Immature natural killer cell (primary cell): ENCODE measurements around the gene CHCHD1. TPM values are rescaled to one million over a fixed set of nuclear protein-coding genes. Genes with fewer than 3 reads are reported as not detected.
A peak's percentile ranks its signal among the peaks of the same experiment; 100 is the strongest.

Experiments
- DNase-seq, 3 donors: peaks; one replicate each; pipeline ENCODE4 v3.0.0; 2022; ENCODE audit warnings: mixed read lengths in 1 of 3
- H3K27ac Mint-ChIP-seq, 6 donors: one replicate each; pipeline ENCODE4 v1.8.0; 2020; ENCODE audit warnings: mixed read lengths in 6 of 6, mild to moderate bottlenecking in 5 of 6, inconsistent platforms in 4 of 6, moderate library complexity in 3 of 6
- H3K27me3 Mint-ChIP-seq, 3 donors: one replicate each; pipeline ENCODE4 v1.8.0; 2020 to 2021; ENCODE audit warnings: low read depth in 3 of 3, mild to moderate bottlenecking in 3 of 3, mixed read lengths in 3 of 3, moderate library complexity in 3 of 3, inconsistent platforms in 1 of 3
- H3K36me3 Mint-ChIP-seq, 3 donors: one replicate each; pipeline ENCODE4 v1.8.0; 2020; ENCODE audit warnings: mixed read lengths in 3 of 3, inconsistent platforms in 2 of 3, mild to moderate bottlenecking in 2 of 3
- H3K4me1 Mint-ChIP-seq, 2 donors: one replicate each; pipeline ENCODE4 v1.8.0; 2020; ENCODE audit warnings: inconsistent platforms in 2 of 2, mild to moderate bottlenecking in 2 of 2, mixed read lengths in 2 of 2, moderate library complexity in 1 of 2
- H3K4me3 Mint-ChIP-seq, 5 donors: one replicate each; pipeline ENCODE4 v1.8.0; 2020; ENCODE audit warnings: mild to moderate bottlenecking in 5 of 5, mixed read lengths in 5 of 5, inconsistent platforms in 3 of 5, moderate library complexity in 3 of 5
- H3K9me3 Mint-ChIP-seq, 6 donors: one replicate each; pipeline ENCODE4 v1.8.0; 2020; ENCODE audit warnings: mild to moderate bottlenecking in 6 of 6, mixed read lengths in 6 of 6, inconsistent platforms in 4 of 6, moderate library complexity in 3 of 6
- polyA plus RNA-seq, 3 donors: library from polyadenylated mRNA; unstranded; fragments of 300-500 nt; fragmentation: Illumina TruSeq; gene quantifications; one replicate each; pipeline ENCODE4 v1.2.3, GENCODE V29; 2021

CHCHD1 gene
- polyA plus RNA-seq, 3 donors from 2014 or later, result 24.8 to 46.9 (median 42.7) TPM

DNA sequence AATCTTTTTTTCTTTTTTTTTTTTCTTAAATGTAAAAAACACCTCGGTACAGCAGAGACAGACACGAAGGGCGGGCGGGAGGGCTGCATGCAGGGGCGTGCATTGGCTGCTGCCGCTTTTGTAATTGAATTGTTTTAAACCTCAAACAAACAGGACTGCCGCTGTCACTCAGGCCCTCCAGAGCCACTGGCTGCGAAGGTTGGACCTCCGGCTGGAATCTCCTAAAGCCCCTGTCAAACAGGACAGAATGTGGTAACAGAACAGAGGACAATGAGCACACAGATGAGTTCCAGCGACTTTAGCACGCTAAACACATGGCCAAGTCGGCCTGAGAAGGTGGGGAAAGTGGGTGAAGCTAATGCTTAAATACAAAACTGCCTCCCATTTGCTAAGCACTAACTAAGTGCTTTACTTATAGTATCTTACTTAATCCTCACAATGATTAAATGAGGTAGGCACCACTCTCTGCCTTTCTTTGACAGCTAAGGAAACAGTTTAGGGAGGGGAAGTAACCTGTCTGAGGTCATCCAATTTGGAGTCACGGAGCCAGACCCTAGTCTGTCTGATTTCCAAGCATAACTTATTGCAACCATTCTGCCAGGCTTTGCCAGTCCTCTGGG, 32.5 kb downstream of the CHCHD1 start:
- H3K27me3 Mint-ChIP-seq, result peaks cover 9 to 23% (median 11%) of the 10 kb centered on the region in 3 donors
- H3K4me3 Mint-ChIP-seq, result no peak overlapping the region
- peaks cover 16 to 26% of the 10 kb centered on the region in 2 donors for H3K4me1 Mint-ChIP-seq
- H3K36me3 Mint-ChIP-seq, result peaks cover under 1 to 17% (median 8%) of the 10 kb centered on the region in 3 donors
- no peak for DNase-seq
- H3K27ac Mint-ChIP-seq, result no peak overlapping the region
- no peaks in the 10 kb centered on the region for H3K9me3 Mint-ChIP-seq

DNA sequence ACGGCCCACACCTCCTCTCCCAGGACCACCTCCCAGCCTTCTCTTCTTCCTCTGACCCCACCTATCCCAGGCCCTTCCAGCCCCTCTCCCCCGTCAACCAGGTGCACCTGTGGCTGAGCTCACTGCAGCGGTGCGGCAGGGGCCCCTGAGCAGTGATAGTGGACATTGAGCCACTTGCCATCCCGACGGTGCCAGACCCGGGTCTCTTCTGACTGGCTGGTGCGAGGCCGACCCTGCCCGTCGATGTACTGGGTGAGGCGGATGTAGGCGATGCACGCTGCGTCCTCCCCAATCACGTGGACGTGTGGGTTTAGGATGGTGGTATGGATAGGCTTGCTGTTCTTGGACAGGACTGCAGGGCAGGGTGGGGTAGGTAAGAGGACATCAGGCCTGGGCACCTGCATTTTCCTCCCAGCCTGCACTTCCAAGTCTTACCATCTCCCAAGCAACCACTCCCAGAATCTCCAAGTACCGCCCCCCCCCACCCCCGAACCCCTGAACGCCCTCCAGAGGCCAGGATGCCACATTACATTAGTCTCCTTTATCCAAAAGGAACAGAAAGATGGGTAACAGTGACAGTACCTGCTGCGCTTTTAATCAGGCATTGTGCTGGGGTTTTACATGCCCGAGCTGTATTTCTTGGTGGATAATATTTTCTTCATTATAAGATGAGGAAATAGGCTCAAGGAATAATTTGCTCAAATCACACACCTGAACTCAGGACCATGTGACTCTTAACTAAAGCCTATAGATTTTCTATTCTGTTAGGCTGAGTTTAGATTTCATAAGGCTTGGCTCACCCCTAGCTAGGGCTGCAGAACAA, 33.3 kb downstream of the CHCHD1 start:
- H3K27ac Mint-ChIP-seq, result peak overlapping the region in 1 of 6 donors; percentile 16

DNA sequence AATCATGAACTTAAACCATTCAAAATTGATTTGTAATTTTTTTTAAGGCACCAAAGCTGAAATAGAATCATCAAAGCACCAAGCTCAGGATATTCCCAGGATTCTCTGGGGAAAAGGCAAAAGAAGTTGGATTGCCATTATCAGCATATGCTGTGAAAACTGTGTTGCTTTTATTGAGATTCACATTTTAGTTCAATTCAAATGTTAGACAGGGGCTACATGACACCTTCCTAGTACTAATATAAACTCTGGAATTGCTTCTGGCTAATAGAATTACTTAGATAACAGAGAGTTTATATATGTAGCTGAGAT, 33.8 kb downstream of the CHCHD1 start:
- Mint-ChIP-seq H3K36me3 (peaks cover 0 to 17% (median 8%) of the 10 kb centered on the region in 3 donors), H3K27ac (no peak overlapping the region)

More for the DNA sequence above, 33.3 kb downstream of the CHCHD1 start:
- H3K9me3 Mint-ChIP-seq, result no peaks in the 10 kb centered on the region
- no peak overlapping the region for H3K4me3 Mint-ChIP-seq
- peaks cover 12 to 19% of the 10 kb centered on the region in 2 donors for H3K4me1 Mint-ChIP-seq
- DNase-seq, result no peak
- peaks cover 0 to 17% (median 8%) of the 10 kb centered on the region in 3 donors for H3K36me3 Mint-ChIP-seq
- H3K27me3 Mint-ChIP-seq, result peaks cover 9 to 23% (median 11%) of the 10 kb centered on the region in 3 donors

GRCh38 chr10:73816917-73817729, 35.3 kb downstream of the CHCHD1 start:
- no peak overlapping the region for H3K4me3 Mint-ChIP-seq
- peak overlapping the region in 3 of 6 donors; percentile 30 to 80 (median 43) for H3K27ac Mint-ChIP-seq

More for the DNA sequence above, 33.8 kb downstream of the CHCHD1 start:
- H3K27me3 Mint-ChIP-seq, result peaks cover 6 to 19% (median 9%) of the 10 kb centered on the region in 3 donors
- no peaks in the 10 kb centered on the region for H3K9me3 Mint-ChIP-seq
- no peak for DNase-seq
- peaks cover 8 to 13% of the 10 kb centered on the region in 2 donors for H3K4me1 Mint-ChIP-seq
- H3K4me3 Mint-ChIP-seq, result no peak overlapping the region

DNA sequence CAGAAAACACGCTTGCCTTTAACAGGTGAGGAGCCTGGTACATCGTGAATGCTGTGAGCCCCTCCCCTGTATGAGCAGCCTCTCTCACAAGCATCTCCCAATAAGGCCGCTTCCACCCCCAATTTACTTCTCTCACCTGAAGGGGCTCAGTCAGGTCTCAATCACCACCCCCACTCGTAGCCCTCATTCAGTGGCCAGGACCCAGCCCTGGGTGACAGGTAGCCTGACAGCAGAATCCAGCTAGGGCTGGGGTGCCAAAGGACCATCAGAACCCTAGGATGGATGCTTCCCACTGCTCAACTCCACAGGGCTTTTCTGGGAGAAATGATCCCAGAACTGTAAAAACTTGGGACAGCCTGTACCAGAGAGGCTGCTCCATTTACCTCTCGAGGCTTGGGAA, 36.0 kb downstream of the CHCHD1 start:
- H3K4me1 Mint-ChIP-seq, result peaks cover 6 to 7% of the 10 kb centered on the region in 2 donors
- H3K4me3 Mint-ChIP-seq, result no peak overlapping the region
- no peak for DNase-seq
- peak overlapping the region in 1 of 6 donors; percentile 30 for H3K27ac Mint-ChIP-seq
- H3K36me3 Mint-ChIP-seq, result peaks cover 0 to 27% (median 11%) of the 10 kb centered on the region in 3 donors
- no peaks in the 10 kb centered on the region for H3K9me3 Mint-ChIP-seq
- peaks cover 3 to 8% (median 6%) of the 10 kb centered on the region in 3 donors for H3K27me3 Mint-ChIP-seq

More at GRCh38 chr10:73816917-73817729, 35.3 kb downstream of the CHCHD1 start:
- Mint-ChIP-seq H3K36me3 (peaks cover 0 to 23% (median 8%) of the 10 kb centered on the region in 3 donors), H3K27me3 (peaks cover 5 to 15% (median 6%) of the 10 kb centered on the region in 3 donors), H3K4me1 (peaks cover 7 to 12% of the 10 kb centered on the region in 2 donors), H3K9me3 (no peaks in the 10 kb centered on the region)
- DNase-seq, result no peak

GRCh38 chr10:73818402-73818801, 36.6 kb downstream of the CHCHD1 start:
- no peak for DNase-seq
- H3K27ac Mint-ChIP-seq, result peak overlapping the region in 1 of 6 donors; percentile 23
- H3K4me1 Mint-ChIP-seq, result peaks cover 6 to 7% of the 10 kb centered on the region in 2 donors
- H3K27me3 Mint-ChIP-seq, result peaks cover 3 to 6% (median 4%) of the 10 kb centered on the region in 3 donors
- H3K36me3 Mint-ChIP-seq, result peaks cover 0 to 27% (median 11%) of the 10 kb centered on the region in 3 donors
- no peak overlapping the region for H3K4me3 Mint-ChIP-seq
- no peaks in the 10 kb centered on the region for H3K9me3 Mint-ChIP-seq

DNA sequence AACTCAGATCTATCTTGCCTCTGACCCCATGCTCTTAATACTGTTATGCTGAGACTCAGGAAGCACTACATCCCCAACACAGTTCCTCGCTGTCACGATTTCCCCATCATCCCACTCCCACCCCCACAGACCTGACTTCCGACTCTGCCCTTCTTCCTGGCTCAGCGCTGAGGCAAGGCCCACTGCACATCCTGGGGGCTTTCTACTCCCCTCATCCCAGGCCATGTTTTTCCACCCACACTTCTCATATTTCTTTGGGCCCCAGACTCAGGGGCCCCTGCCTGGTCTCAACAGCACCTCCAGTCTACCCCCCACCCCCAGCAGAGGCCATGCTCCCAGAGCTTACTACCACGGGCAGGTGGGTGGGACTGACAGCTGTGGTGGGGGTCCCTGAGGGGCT, 37.2 kb downstream of the CHCHD1 start:
- Mint-ChIP-seq H3K27ac (peak overlapping the region in 2 of 6 donors; percentile 49), H3K4me1 (peaks cover 6 to 7% of the 10 kb centered on the region in 2 donors), H3K4me3 (no peak overlapping the region), H3K9me3 (no peaks in the 10 kb centered on the region), H3K36me3 (peaks cover 0 to 27% (median 11%) of the 10 kb centered on the region in 3 donors), H3K27me3 (peaks cover 0 to 6% (median 1%) of the 10 kb centered on the region in 3 donors)
- DNase-seq, result no peak

DNA sequence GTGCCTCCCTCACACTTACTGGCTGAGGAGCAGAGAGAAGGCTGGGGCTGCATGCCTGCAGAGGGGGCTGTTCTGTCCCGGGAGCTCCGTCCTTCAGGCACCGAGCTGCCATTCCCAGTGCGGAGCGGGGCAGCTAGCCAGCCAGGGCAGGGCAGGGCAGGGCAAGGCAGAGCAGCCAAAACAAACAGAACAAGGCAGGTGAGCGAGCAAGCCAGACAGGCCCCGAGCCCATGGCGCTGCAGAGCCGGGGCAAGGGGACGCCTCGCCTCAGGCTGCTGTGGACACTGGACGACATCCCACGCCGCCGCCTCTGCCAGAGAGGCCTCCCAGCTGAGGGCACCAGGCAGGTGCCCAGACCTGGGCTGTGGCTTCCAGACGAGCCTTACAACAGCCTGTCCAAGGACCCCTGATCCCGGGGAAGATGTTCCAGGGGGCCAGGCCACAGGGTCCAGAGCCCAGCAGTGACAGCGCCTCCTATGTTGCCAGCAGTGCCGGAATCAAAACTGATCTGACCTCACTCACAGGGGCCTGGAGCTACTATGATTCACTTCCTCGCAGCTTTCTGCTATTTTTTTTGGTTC, 37.8 kb downstream of the CHCHD1 start:
- no peaks in the 10 kb centered on the region for H3K9me3 Mint-ChIP-seq
- peaks cover 6 to 7% of the 10 kb centered on the region in 2 donors for H3K4me1 Mint-ChIP-seq
- DNase-seq, result no peak
- H3K4me3 Mint-ChIP-seq, result no peak overlapping the region
- H3K27ac Mint-ChIP-seq, result peak overlapping the region in 1 of 6 donors; percentile 22
- peaks cover 0 to 6% (median 1%) of the 10 kb centered on the region in 3 donors for H3K27me3 Mint-ChIP-seq
- peaks cover 0 to 27% (median 11%) of the 10 kb centered on the region in 3 donors for H3K36me3 Mint-ChIP-seq

- peak overlapping the region in 1 of 6 donors; percentile 8 for H3K27ac Mint-ChIP-seq
- H3K27me3 Mint-ChIP-seq, result peaks cover 0 to 6% (median 3%) of the 10 kb centered on the region in 3 donors
- H3K4me3 Mint-ChIP-seq, result no peak overlapping the region
- H3K36me3 Mint-ChIP-seq, result peaks cover 0 to 16% (median 3%) of the 10 kb centered on the region in 3 donors
- H3K9me3 Mint-ChIP-seq, result no peaks in the 10 kb centered on the region
- peaks cover 0 to 1% of the 10 kb centered on the region in 2 donors for H3K4me1 Mint-ChIP-seq
- no peak for DNase-seq
Measured at GRCh38 chr10:73823391-73823790, 41.5 kb downstream of the CHCHD1 start.

GRCh38 chr10:73824146-73824725, 42.4 kb downstream of the CHCHD1 start:
- DNase-seq, result no peak
- peaks cover 0 to 13% (median 3%) of the 10 kb centered on the region in 3 donors for H3K36me3 Mint-ChIP-seq
- peaks cover 0 to 2% (median 1%) of the 10 kb centered on the region in 3 donors for H3K27me3 Mint-ChIP-seq
- no peaks in the 10 kb centered on the region for H3K9me3 Mint-ChIP-seq
- H3K4me3 Mint-ChIP-seq, result no peak overlapping the region
- no peak overlapping the region for H3K27ac Mint-ChIP-seq
- no peaks in the 10 kb centered on the region for H3K4me1 Mint-ChIP-seq

DNA sequence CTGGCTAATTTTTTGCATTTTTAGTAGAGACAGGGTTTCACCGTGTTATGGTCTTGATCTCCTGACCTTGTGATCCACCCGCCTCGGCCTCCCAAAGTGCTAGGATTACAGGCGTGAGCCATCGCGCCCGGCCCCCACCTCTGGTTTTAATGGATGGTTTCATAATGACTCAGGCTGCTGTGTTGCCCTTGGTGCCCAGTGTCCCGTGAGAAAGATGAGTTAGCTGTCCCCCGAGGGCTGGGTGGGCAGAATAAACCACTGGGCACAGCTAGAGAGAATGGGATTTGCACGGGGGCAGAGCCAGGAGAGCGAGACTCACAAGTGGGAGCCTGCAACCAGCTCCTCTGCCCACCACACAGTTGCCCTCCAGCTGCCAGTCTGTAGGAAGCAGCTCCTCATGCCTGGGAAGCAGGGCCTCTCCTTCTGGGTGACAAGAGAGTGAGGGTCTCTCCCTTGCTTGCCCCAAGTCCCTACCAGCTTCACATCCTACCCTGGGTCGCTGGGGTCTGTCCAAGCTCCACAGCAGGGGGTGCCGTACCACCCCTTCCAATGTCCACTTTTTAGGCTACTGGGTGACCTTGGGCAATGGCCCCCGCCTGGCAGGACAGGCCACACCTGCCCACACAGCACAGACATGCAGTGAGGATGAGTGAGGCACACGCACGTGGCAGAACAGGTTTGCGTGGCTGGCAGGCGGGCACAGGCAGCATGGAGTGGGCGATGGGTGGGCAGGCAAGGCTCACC, 45.7 kb downstream of the CHCHD1 start:
- H3K9me3 Mint-ChIP-seq, result no peaks in the 10 kb centered on the region
- peaks cover 0 to 10% (median 2%) of the 10 kb centered on the region in 3 donors for H3K36me3 Mint-ChIP-seq
- no peaks in the 10 kb centered on the region for H3K4me1 Mint-ChIP-seq
- peak overlapping the region in 1 of 6 donors; percentile 45 for H3K27ac Mint-ChIP-seq
- H3K27me3 Mint-ChIP-seq, result peaks cover 0 to 2% (median 0%) of the 10 kb centered on the region in 3 donors
- H3K4me3 Mint-ChIP-seq, result no peak overlapping the region
- DNase-seq, result no peak

- Mint-ChIP-seq H3K4me3 (no peak overlapping the region), H3K27ac (peak overlapping the region in 1 of 6 donors; percentile 45), H3K9me3 (no peaks in the 10 kb centered on the region), H3K27me3 (peaks cover 0 to 2% (median 0%) of the 10 kb centered on the region in 3 donors), H3K36me3 (peaks cover 0 to 8% (median 0%) of the 10 kb centered on the region in 3 donors), H3K4me1 (no peaks in the 10 kb centered on the region)
- DNase-seq, result no peak
Measured at GRCh38 chr10:73828161-73828560, 46.3 kb downstream of the CHCHD1 start.
